ENCODE data around the gene GNAI2.
"Not testable (repeated sequence)": the region's sequence is repeated elsewhere in the genome, so short reads cannot be mapped to it uniquely, and the experiment has no call there.

The GNAI2 gene

DNA sequence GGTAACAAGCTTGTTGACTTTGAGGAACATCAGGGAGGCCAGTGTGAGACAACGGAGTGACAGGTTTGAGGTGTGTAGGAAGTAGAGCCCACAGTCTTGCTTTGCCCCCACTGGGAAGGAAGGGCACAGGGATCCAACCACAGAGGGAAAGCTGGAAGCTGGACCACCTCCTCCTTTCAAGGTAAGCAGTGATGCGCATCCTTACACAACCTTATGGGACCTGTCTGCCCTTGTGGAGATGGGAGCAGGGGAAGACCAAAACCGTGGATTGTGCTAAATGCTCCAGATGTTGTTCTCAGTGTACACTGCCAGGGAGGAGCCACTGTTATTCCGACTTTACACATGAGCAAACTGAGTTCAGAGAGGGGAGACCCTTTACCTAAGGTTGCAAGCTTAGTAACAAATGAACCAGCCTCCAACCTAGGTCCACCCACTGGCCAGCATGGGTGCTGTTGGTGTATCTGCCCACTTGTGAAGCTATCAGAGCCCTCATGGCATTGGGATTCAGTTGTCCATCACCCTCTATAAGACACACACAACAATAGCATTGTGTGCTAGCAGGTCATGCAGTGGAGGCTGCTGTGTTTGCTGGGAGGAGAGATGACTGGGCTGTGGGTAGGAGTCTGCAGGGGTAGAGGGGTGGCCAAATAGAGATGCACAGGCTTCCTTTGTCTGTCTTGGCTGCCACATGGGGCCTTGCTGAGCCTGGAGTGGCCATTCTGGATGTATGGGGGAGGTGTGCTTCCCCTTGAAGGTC is 42.3 kb downstream of the GNAI2 start:
- H3K4me3 ChIP-seq (replicated peaks in 1 of 2; ENCODE audit: low read depth in 2 of 2, low read length in 2 of 2), result no peak overlapping the region
- TF ChIP-seq, protein P1, sequence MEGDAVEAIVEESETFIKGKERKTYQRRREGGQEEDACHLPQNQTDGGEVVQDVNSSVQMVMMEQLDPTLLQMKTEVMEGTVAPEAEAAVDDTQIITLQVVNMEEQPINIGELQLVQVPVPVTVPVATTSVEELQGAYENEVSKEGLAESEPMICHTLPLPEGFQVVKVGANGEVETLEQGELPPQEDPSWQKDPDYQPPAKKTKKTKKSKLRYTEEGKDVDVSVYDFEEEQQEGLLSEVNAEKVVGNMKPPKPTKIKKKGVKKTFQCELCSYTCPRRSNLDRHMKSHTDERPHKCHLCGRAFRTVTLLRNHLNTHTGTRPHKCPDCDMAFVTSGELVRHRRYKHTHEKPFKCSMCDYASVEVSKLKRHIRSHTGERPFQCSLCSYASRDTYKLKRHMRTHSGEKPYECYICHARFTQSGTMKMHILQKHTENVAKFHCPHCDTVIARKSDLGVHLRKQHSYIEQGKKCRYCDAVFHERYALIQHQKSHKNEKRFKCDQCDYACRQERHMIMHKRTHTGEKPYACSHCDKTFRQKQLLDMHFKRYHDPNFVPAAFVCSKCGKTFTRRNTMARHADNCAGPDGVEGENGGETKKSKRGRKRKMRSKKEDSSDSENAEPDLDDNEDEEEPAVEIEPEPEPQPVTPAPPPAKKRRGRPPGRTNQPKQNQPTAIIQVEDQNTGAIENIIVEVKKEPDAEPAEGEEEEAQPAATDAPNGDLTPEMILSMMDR (IDR thresholded peaks at IDR 0.05; ENCODE audit: low read depth, low read length), result no peak
- no peak for DNase-seq (ENCODE audit: low read depth in 2 of 2)

DNA sequence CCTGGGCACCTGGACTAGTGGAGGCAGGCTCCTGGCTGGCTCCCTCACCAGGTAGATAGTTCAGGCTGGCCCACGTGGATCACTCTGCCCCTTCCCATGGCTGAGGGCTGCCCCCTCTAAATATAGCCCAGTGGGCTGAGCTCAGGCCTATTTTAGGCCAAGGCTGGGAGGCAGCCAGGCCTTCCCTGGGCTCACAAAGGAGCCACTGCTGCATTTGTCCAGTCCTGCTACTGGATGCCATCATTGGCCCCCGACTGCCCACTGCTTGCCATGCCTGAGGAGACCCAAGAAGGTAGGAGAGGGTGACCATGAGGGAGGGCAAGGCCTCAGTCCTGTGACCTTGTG is 42.8 kb downstream of the GNAI2 start, which contains the start of gene LSMEM2:
TSS of gene LSMEM2 (plus strand) at position 208 of the 345 bp plus-strand sequence. CDS start at position 235, 27 bp downstream.
- no peak for DNase-seq (ENCODE audit: low read depth in 2 of 2)
- no peak within 1 kb of the TSS for H3K4me3 ChIP-seq (replicated peaks in 1 of 2; ENCODE audit: low read depth in 2 of 2, low read length in 2 of 2)
- TF ChIP-seq, protein P1 (IDR thresholded peaks at IDR 0.05; ENCODE audit: low read depth, low read length), result no peak

DNA sequence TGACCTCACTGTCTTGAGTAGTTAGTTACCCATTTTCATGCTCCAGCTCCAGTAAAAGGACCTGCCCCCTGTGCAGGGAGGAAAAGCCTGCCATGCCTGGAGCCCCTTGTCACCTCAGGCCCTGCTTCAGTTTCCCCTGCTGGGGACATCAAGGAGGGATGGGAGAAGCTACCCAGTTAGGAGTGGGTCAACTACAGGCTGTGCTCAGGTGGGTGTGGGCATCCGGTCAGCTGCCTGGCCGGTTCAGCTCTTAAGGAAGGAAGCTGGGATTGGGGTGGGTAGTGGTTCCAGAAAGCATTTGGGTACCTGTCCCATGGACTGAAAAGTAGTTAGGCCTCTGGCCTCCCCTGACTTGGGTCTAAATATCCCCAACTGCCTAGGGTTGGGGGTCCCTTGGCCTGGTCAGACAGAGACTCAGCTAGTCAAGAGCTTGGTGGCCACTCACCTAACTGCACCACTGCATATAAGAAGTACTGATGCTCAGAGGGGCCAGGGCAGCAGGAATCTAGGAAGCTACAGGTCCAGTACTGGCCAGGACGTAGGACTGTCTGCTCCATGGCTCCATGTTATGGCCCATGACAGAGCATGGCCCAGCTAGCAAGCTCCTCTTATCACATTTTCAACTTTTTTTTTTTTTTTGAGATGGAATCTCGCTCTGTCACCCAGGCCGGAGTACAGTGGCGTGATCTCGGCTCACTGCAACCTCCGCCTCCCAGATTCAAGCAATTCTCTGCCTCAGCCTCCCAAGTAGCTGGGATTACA is 43.4 kb downstream of the GNAI2 start:
- no peak overlapping the region for H3K4me3 ChIP-seq (replicated peaks in 1 of 2; ENCODE audit: low read depth in 2 of 2, low read length in 2 of 2)
- DNase-seq (ENCODE audit: low read depth in 2 of 2), result no peak
- TF ChIP-seq, protein P1 (IDR thresholded peaks at IDR 0.05; ENCODE audit: low read depth, low read length), result no peak

DNA sequence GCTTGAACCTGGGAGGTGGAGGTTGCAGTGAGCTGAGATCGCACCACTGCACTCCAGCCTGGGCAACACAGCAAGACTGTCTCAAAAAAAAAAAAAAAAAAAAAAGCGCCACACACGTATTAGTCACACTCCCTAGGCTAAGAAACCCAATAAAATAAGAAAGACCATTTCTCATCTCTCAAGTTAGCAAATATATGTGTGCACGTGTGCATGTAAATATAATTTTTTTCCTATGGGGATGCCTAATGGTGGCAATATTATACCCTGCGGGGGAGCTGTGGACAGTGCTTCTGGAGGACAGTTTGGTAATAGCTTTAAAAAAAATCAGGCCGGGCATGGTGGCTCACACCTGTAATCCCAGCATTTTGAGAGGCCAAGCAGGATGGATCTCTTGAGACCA is 48.1 kb downstream of the GNAI2 start:
- not testable (repeated sequence) for DNase-seq (ENCODE audit: low read depth in 2 of 2); H3K4me3 ChIP-seq (replicated peaks in 1 of 2; ENCODE audit: low read depth in 2 of 2, low read length in 2 of 2)

DNA sequence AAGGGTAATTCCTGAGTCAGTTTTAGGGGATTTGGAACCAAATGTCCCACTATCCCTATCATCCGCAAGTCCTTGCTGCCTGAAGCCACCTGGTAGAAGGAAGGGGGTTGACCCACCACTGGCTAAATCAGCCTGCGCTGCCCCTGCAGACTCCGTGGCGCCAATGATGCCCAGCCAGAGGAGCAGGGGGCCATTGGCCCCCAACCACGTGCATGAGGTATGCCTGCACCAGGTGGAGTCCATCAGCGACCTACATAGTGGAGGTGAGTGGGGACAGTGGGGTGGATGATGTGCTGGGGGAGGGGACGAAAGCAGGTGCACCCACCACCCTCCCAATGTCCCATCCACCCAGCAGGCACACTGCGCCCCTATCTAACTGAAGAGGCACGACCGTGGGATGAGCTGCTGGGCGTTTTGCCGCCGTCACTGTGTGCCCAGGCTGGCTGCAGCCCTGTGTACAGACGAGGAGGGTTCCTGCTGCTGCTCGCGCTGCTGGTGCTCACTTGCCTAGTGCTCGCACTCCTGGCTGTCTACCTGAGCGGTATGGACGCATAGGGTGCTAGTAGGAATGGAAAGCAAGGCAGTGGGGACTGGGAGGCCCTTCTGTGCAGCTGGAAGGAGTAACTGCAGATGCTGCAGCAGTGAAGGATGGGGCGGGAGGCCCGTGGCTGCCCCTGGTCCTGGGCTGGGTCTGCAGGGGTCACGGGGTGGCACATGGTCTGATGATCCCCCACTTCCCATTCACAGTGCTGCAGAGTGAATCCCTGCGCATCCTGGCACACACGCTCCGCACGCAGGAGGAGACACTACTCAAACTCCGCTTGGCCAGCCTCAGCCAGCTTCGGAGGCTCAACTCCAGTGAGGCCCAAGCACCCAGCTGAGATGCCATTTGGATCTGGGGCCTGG is 50.6 kb downstream of the GNAI2 start:
- no peak for DNase-seq (ENCODE audit: low read depth in 2 of 2)
- no peak overlapping the region for H3K4me3 ChIP-seq (replicated peaks in 1 of 2; ENCODE audit: low read depth in 2 of 2, low read length in 2 of 2)
- TF ChIP-seq, protein P1 (IDR thresholded peaks at IDR 0.05; ENCODE audit: low read depth, low read length), result no peak

DNA sequence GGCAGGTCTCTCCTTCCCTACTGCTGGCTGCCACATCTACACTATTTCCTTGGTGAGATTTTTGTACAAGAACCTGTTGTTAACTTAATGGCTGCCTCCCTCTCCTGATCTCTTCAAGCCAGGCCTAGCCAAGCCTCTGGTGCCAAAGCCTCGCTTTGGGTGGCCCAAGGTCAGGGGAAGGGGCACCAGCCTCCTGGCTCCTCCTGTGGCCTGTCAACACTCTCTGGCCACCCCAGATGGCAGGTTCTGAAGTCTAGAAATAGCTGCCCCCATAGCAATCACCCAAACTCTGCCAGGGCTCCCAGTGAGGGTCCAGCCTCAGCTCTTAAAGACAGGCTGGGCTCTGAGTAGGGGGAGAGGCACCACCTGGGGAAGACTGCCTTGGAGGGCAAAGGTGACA is 51.3 kb downstream of the GNAI2 start:
- DNase-seq (ENCODE audit: low read depth in 2 of 2), result no peak
- TF ChIP-seq, protein P1 (IDR thresholded peaks at IDR 0.05; ENCODE audit: low read depth, low read length), result no peak
- no peak overlapping the region for H3K4me3 ChIP-seq (replicated peaks in 1 of 2; ENCODE audit: low read depth in 2 of 2, low read length in 2 of 2)
